Hematopoietic multipotent progenitor cell (in vitro differentiated cells): ENCODE results near the gene PTPRB. TPM values are rescaled to one million over a fixed set of nuclear protein-coding genes. Genes with fewer than 3 reads are reported as not detected.
A peak's percentile ranks its signal among the peaks of the same experiment; 100 is the strongest.

Experiments used
- DNase-seq, 3 donors: peaks; one replicate each; pipeline ENCODE4 v3.0.0-alpha.2; 2011 to 2015; ENCODE audit warnings: low read depth in 2 of 3, low spot score in 2 of 3
- total RNA-seq: library from RNA; depleted of rRNA; stranded (reverse); fragments of >200 nt; gene quantifications from one replicate; pipeline ENCODE4 v1.2.3, GENCODE V29; 2012

Gene PTPRB
- total RNA-seq, 1 donor, result under 0.01 TPM

GRCh38 chr12:70603044-70603443 is 34.2 kb downstream of the PTPRB start:
- DNase-seq, result no peak

DNA sequence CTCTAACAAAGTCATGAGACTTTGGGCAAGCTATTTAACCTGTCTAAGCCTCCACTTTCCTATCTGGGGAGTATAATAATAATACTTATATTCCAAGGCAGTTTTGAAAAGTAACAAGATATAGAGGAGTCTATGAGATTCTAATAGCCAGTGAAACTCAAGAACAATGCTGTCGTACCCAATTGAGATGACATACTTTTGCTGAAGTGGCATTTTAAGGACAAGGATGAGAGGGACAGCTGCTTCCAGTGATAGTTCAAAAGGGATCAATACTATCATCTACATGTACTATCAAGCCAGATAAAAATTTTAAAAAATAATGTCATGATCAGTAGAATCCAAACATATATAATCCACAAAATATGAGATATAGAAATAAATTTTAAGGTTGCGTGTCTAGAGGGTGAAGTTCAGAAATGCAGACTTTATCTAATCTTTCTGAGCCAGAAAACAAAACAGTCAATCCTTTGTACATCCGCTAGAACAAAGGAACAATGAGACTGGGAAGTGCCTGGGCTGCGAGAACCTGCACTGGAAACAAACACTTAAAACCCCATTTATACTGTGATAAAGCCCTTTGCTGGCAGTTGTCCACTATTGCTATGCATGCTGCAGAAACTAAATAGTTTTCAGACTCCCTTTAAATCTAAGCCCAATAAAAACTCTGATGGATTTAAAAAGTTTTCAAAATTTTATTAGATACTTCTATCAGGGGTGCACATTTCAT is 38.6 kb downstream of the PTPRB start:
- DNase-seq, result no peak

DNA sequence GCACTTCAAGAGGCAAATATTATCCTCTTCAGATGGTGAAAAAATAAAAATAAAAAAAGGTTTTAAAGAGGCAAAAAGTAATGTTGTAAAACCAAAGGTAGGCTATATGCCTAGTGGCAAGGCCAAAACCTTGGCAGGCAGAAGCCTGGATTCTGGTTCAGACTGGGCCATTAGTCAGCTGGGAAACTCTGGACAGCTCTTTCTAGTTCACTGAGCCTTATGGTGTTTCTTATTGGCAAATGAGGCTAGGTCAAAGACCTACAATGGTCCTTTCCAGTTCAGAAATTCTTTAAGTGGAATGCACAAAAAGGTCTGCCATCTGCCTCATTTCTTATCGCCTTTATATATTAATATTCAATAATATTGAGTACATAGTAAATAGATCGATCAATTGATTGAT is 44.6 kb downstream of the PTPRB start:
- no peak for DNase-seq

DNA sequence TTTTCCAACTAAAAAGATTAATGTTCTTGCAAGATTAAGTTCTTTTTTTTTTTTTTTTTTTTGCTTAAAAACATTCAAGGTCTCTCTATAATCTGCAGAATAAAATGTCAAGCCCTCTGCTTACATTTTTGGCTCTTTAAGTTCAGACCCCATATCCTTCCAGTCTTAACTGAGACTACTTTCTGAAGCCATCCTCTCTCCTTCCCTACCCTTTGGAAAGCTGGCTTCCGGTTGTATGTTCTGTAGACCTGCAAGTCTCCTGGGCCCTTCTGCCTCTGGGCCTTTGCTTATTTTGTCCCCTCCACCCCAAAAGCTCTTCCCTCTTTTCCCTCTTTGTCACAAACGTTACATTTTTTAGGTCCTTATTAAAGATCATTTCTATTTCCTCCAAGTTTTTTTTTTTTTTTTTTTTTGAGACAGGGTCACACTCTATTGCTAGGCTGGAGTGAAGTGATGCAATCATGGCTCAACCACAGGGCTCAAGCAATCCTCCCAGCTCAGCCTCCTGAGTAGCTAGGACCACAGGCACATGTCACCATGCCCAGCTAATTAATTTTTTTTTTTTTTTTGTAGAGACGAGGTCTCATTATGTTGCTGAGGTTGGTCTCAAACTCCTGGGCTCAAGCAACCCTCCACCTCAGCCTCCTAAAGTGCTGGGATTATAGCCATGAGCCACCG is 46.5 kb downstream of the PTPRB start:
- DNase-seq, result no peak

GRCh38 chr12:70590051-70590450 is 47.2 kb downstream of the PTPRB start:
- peak in 2 of 3 donors; percentile 68 to 79 for DNase-seq

DNA sequence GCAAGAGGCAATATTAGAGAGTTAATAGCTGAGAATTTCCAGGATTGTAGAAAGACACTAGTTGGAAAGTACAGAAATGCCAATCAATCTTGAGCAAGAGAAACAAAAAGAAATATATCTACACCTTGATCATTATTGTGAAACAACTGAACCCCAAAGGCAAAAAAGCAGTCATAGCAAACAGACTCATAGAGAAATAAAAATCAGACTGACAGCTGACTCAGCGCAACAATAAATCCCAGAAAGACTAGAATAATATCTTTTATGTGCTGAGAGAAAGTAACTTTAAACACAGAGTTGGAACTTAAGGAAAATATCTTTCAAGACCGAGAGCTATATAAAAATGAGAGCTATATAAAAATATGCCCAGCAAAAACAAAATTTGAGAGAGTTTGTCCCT is 52.9 kb downstream of the PTPRB start:
- DNase-seq, result no peak

- DNase-seq, result no peak
These were observed 54.0 kb downstream of the PTPRB start for GRCh38 chr12:70583251-70583650.

GRCh38 chr12:70581208-70581607 is 56.0 kb downstream of the PTPRB start:
- no peak for DNase-seq

DNA sequence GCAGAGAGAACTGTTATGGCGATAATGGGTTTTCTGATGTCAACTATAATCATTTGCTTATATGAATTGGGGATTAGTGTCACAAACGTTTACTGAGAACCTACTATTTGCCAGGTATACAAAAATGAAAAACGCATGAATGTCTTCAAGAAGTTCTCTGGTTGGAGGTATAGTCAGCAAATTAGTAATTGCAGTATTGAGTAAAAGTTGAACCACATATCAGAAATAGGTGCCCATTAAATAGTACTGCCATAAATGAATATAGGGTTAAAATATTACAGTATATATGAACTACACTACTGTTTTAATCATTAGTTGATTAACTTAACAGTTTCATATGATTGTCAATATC is 60.0 kb downstream of the PTPRB start:
- DNase-seq, result no peak

DNA sequence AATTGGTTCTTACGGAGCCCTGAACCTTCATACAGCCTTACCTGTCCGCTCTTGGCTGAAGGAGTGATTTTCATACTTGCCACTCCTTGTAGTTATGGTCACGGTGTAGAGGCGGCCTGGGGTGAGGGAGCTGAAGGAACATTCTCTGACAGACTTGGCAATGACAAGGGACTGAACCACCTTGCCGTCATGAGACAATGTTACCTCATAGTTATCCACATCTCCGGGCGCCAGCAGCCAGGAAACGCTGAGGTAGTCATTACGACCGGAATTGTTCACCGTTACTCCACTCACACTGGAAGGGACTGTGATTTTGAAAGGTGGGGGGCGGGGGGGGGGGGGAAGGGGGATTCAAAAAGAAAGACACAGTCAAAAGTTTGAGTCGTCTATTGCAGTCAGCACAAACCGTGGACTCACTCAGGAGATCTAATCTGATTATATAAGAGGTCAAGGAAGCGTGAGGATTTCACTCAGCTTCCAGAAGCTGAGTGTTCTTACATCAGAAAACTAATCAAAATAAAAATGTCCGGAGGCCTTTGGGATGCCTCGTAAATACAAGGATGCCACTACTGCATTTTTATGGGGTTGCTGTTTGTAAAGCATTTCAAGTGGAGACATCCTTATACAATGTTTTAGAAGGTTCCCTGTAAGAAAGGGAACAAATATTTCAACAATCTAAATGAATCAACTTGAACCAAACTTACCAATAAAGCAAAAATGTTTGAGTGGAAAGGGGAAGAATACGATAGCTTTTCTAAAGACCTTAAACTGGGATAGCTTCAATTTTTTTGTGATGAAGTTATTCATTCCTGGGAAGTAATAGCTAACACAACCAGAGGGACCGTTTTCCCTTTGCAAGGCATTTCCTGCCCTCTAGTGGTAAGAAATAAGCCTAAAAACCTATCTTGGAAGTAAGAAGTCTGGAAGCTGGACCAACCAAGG is 60.6 kb downstream of the PTPRB start:
- peak; percentile 10 to 69 (median 37) for DNase-seq

DNA sequence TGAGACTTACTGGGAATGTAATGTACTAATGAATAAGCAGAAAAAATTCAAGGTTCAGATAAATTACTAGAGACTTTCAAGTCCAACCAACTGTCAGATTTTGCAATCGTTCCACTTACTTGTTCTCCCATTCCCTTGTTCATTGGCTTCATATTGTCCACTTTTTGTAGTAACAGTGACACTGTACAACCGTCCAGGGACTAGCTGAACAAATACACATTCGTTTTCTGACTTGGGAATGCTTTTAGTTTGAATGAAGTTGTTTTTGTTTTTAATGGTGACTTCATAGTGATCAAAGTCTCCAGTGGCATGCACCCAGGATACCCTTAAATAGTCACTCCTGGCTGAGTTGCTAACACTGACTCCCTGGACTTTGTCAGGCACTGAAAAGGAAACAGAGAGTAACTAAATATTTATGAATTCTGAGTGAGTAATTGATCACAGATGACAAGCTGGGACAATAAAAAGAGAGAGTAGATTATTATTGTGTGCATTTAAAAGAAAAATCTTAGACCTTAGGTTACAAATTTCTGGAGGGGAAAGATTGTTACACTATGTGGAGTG is 65.4 kb downstream of the PTPRB start:
- DNase-seq, result no peak

DNA sequence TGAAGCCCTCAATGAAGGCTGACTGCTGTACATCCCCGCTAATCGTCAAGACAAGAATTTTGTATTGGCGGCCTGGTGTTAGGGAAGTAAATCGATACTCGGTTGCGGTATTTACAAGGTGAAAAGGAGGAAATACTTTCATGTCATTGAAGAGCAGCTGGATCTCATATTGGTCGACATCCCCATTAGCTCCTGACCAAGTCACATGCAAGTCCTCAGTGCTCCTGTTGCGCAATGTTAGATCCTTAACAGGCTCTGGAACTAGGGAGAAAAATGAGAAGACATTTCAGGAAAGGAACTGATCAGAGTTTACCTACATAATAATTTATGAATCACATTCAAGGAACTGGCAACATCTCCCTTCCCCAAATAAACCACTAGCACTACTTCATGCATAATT is 66.2 kb downstream of the PTPRB start:
- DNase-seq, result no peak

DNA sequence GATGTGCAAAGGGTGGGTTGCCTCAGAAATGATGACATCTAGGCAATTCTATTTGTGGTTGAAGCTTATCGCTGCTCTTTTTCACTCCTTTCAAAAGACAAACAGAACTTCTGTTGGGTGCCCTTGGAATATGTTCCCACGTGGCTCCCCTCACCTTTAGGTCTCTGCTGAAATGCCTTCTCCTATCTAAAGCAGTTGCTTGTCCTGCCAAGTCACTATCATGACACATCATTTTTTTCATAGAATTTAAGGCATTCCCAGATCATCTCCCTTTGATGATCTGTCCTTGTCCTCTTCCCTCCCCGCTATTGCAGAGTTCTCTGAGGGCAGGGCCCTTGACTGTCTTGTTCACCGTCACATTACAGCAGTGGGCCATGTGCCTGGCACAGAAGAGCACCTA is 75.7 kb downstream of the PTPRB start:
- no peak for DNase-seq

GRCh38 chr12:70560671-70561070 is 76.6 kb downstream of the PTPRB start:
- no peak for DNase-seq

DNA sequence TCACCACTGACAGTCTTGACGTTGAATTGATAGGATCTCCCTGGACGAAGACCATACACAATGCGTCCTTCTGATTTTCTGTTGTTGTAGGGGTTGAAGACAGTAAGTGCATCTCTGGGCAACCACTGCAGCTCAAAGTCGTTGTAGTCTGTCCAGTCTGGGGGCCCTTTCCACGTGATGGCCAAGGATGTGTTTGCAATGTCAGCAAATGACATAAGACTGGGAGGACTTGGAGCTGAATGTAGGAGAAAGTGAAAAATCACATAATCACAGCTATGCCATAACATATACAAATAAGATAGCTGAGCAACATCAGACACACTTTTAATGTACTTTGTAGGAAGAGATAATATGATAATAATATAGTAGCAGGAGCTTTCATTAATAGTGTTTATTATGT is 77.8 kb downstream of the PTPRB start:
- no peak for DNase-seq

DNA sequence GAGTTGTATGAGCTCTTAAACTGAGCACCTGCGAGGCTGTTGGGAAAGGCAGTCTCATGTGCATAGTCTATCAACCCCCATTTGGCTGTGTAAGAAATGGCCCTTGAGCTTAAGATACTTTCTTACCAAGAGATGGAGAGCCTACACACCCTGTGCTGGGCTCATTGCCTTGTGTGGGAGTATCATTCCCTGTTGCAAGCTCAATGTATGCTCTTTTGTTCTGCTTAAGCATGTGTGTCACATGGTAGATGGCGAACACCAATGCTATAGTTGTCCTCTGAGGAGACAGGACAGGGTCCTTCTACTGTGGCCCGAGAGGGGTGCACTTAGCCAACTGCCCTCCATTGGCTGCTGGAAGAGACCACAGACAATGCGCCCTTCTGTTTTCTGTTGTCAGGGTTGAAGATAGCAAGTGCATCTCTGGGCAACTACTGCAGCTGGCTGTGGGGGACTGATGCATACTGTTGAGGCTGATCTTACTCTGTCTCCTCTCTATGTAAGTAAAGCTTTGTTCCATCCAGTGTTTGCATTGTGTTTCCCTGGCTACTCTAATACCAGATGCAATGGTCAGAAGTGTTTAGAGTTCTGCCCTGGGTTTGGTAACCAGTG is 79.5 kb downstream of the PTPRB start:
- no peak for DNase-seq

DNA sequence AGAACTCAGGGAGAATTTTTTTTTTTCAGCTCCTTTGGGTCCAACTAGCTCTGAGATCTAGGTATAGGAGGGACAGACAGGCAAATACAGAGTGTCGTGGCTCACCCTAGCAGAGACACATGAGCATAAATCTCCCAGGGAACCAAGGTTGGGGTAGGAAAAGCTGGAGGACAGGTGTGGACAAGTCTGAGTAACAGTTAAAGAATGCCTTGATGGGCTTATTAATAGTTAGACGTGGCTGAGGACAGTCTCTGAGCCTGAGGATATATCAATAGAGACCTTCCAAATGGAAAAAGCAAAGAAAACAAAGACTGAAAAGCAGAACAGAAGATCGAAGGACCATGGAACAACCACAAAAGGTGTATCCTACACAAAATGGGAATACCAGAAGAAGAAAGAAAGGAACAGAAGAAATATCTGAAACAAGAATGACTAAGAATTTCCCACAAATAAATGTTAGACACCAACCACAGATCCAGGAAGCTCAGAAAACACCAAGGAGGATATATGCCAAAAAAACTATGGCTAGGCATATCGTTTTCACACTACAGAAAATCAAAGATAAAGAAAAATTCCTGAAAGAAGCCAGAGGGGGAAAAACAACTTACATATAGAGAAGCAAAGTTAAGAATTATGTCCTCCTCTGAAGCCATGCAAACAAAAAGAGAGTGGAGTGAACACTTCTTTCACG is 80.9 kb downstream of the PTPRB start:
- DNase-seq, result no peak

DNA sequence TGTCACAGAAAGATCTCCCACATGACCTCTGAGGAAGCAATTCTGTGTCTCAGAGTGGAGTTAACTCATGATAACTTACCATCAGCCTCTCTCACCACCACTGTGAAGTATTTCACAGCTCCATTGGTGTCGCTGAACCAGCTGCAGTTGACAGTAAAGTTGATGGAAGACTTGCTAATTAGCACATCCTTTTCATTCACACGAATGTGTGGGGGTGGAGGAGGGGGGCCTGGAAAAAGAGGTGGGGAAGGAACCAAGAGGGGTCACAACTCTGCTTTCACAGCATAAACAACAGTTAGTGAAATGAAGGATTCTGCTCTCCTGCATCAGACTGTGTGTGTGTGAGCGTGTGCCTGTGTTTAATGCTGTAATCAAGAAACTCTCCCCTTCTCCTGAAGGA is 82.1 kb downstream of the PTPRB start:
- no peak for DNase-seq

DNA sequence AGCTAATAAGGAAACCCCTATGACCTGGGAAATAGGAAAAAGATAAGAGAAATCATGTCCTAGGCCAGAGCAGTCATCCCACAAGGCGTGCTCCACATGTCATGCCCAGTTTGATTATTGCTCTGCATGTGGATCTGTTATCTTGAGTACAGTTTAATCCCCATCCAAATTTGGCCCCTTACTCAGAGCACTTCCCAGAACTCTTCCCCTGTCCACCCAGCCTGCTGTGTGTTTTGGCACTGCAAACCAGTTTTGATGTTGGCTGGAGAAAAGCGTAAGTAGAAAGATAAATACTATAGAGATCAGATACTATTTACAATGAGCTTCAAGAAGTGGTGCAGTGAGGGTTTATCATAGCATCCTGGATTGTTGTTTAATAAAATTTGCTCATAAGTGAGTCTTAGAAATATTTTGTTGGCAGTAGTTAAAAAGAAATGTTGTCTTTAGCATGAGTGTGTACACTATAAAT is 83.8 kb downstream of the PTPRB start:
- no peak for DNase-seq

GRCh38 chr12:70551731-70552130 is 85.5 kb downstream of the PTPRB start:
- DNase-seq, result no peak
